Measurements from ENCODE around the gene ABCE1.
A peak's percentile ranks its signal among the peaks of the same experiment; 100 is the strongest.

Gene ABCE1

GRCh38 chr4:145066063-145066501 lies 32.0 kb upstream of the ABCE1 start:
- Histone ChIP-seq H3K9me3 (ENCODE audit: low read depth, low read length) (no peaks in the 10 kb centered on the region), H3K4me3 (peak overlapping the region; percentile 28; the same call in 1 of the 2 replicates), H3K27ac (peak overlapping the region; percentile 38; the same call in 1 of the 2 replicates), H3K36me3 (ENCODE audit: insufficient read depth, low read length) (peaks cover 17% of the 10 kb centered on the region), H3K9ac (ENCODE audit: insufficient read length) (peak overlapping the region; percentile 41)
- TF ChIP-seq EZH2 (IDR thresholded peaks at IDR 0.05) (no peak), FOXP2 (optimal IDR thresholded peaks at IDR 0.05; ENCODE audit: control extremely low read depth, extremely low read length, insufficient read depth) (no peak), POLR2AphosphoS5 (IDR thresholded peaks at IDR 0.05; ENCODE audit: borderline replicate concordance, low read depth, low read length) (no peak)
- DNase-seq (ENCODE audit: low read depth, low spot score), result no peak

- no peak for DNase-seq (ENCODE audit: low read depth, low spot score)
- no peaks in the 10 kb centered on the region for H3K9me3 ChIP-seq (ENCODE audit: low read depth, low read length)
- H3K27ac ChIP-seq, result no peak overlapping the region
- H3K9ac ChIP-seq (ENCODE audit: insufficient read length), result no peak overlapping the region
- peaks cover 6% of the 10 kb centered on the region for H3K36me3 ChIP-seq (ENCODE audit: insufficient read depth, low read length)
- TF ChIP-seq EZH2 (IDR thresholded peaks at IDR 0.05) (no peak), FOXP2 (optimal IDR thresholded peaks at IDR 0.05; ENCODE audit: control extremely low read depth, extremely low read length, insufficient read depth) (no peak), POLR2AphosphoS5 (IDR thresholded peaks at IDR 0.05; ENCODE audit: borderline replicate concordance, low read depth, low read length) (no peak)
- H3K4me3 ChIP-seq, result no peak overlapping the region
Observed at GRCh38 chr4:145069361-145069760, 28.8 kb upstream of the ABCE1 start.

- DNase-seq (ENCODE audit: low read depth, low spot score), result no peak
- Histone ChIP-seq H3K9ac (ENCODE audit: insufficient read length) (no peak overlapping the region), H3K27ac (no peak overlapping the region), H3K4me3 (no peak overlapping the region), H3K36me3 (ENCODE audit: insufficient read depth, low read length) (peaks cover 23% of the 10 kb centered on the region), H3K9me3 (ENCODE audit: low read depth, low read length) (no peaks in the 10 kb centered on the region)
- no peak for TF ChIP-seq POLR2AphosphoS5 (IDR thresholded peaks at IDR 0.05; ENCODE audit: borderline replicate concordance, low read depth, low read length)
- TF ChIP-seq FOXP2 (optimal IDR thresholded peaks at IDR 0.05; ENCODE audit: control extremely low read depth, extremely low read length, insufficient read depth), result no peak
- no peak for TF ChIP-seq EZH2 (IDR thresholded peaks at IDR 0.05)
Observed at GRCh38 chr4:145071560-145071959, 26.6 kb upstream of the ABCE1 start.

DNA sequence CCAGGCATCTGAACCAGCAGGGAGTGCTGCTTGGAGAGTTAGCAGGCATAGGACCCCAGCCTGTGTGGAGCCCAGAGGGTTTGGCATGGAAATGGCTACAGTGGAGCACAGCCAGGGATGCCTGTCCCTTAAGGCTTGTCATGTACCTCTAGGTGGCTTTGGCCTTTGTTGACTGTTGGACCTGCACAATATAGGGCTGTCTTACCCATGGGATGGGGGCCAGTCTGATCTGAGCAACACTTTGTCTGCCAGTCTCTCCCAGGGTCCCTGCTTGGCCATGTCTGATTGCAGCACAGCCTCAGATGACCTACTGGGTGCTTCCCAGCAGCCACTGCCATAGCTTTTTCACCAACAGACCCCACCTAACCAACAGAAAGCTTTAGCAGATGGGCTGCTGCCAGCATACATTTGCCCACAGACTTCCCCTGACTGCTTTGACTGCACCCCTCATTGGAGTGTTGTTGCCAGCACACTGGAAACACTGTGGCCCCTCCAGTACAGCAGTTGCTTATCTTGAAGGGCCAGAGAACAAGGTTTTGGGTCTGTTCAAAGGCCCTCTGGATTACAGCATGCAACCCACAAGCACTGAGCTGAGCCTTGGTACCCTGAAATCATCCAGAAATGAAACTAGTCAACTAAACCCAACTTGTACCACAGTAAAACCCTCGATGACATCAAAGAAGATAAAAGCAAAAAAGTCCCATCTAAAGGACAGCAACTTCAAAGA lies 22.2 kb upstream of the ABCE1 start:
- 0 out of 2 replicates have a peak, but pooled peaks cover 3% of the 10 kb centered on the region for H3K9me3 ChIP-seq (ENCODE audit: low read depth, low read length)
- DNase-seq (ENCODE audit: low read depth, low spot score), result no peak
- no peak overlapping the region for H3K27ac ChIP-seq
- TF ChIP-seq FOXP2 (optimal IDR thresholded peaks at IDR 0.05; ENCODE audit: control extremely low read depth, extremely low read length, insufficient read depth) (no peak), EZH2 (IDR thresholded peaks at IDR 0.05) (no peak), POLR2AphosphoS5 (IDR thresholded peaks at IDR 0.05; ENCODE audit: borderline replicate concordance, low read depth, low read length) (no peak)
- H3K9ac ChIP-seq (ENCODE audit: insufficient read length), result no peak overlapping the region
- H3K36me3 ChIP-seq (ENCODE audit: insufficient read depth, low read length), result peaks cover 51% of the 10 kb centered on the region
- H3K4me3 ChIP-seq, result no peak overlapping the region

DNA sequence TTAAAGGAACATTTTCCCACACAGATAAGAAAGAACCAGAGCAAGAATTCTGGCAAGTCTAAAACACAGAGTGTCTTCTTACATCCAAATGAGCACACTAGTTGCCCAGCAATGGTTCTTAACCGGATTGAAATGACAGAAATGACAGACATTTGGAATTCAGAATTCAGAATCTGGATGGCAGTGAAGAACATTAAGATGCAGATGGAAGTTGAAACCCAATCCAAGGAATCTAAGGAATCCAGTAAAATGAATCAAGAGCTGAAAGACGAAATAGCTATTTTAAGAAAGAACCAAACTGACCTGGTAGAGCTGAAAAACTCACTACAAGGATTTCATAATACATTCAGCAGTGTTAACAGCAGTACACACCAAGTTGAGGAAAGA lies 21.6 kb upstream of the ABCE1 start:
- 0 out of 2 replicates have a peak, but pooled peaks cover 3% of the 10 kb centered on the region for H3K9me3 ChIP-seq (ENCODE audit: low read depth, low read length)
- no peak overlapping the region for H3K9ac ChIP-seq (ENCODE audit: insufficient read length)
- no peak for DNase-seq (ENCODE audit: low read depth, low spot score)
- peaks cover 51% of the 10 kb centered on the region for H3K36me3 ChIP-seq (ENCODE audit: insufficient read depth, low read length)
- no peak overlapping the region for H3K27ac ChIP-seq
- no peak overlapping the region for H3K4me3 ChIP-seq
- TF ChIP-seq POLR2AphosphoS5 (IDR thresholded peaks at IDR 0.05; ENCODE audit: borderline replicate concordance, low read depth, low read length) (no peak), FOXP2 (optimal IDR thresholded peaks at IDR 0.05; ENCODE audit: control extremely low read depth, extremely low read length, insufficient read depth) (no peak), EZH2 (IDR thresholded peaks at IDR 0.05) (no peak)

DNA sequence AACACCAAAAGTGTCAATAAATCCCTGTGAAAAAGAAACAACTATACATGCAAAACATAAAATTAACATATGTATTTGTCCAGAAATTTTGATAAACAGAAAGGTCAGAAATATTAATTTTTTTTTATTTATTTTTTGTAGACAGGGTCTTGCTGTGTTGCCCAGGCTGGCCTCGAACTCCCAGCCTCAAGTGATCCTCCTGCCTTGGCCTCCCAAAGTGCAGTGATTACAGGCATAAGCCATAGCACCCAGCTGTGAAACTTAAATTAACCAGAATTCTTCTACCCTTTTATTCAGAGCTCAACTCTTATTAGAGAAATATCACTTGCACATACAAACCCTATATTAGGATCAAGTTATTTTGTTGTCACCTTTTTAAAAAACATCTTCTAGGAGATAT lies 16.4 kb upstream of the ABCE1 start:
- peaks cover 68% of the 10 kb centered on the region for H3K36me3 ChIP-seq (ENCODE audit: insufficient read depth, low read length)

GRCh38 chr4:145083891-145084605 lies 14.1 kb upstream of the ABCE1 start:
- TF ChIP-seq EZH2 (IDR thresholded peaks at IDR 0.05) (no peak), POLR2AphosphoS5 (IDR thresholded peaks at IDR 0.05; ENCODE audit: borderline replicate concordance, low read depth, low read length) (no peak), FOXP2 (optimal IDR thresholded peaks at IDR 0.05; ENCODE audit: control extremely low read depth, extremely low read length, insufficient read depth) (no peak)
- no peak overlapping the region for H3K9ac ChIP-seq (ENCODE audit: insufficient read length)
- H3K27ac ChIP-seq, result no peak overlapping the region
- H3K4me3 ChIP-seq, result no peak overlapping the region
- H3K9me3 ChIP-seq (ENCODE audit: low read depth, low read length), result no peaks in the 10 kb centered on the region
- DNase-seq (ENCODE audit: low read depth, low spot score), result no peak
- H3K36me3 ChIP-seq (ENCODE audit: insufficient read depth, low read length), result peaks cover 60% of the 10 kb centered on the region

More for the DNA sequence above, 16.4 kb upstream of the ABCE1 start:
- H3K9ac ChIP-seq (ENCODE audit: insufficient read length), result no peak overlapping the region
- TF ChIP-seq POLR2AphosphoS5 (IDR thresholded peaks at IDR 0.05; ENCODE audit: borderline replicate concordance, low read depth, low read length) (no peak), EZH2 (IDR thresholded peaks at IDR 0.05) (no peak), FOXP2 (optimal IDR thresholded peaks at IDR 0.05; ENCODE audit: control extremely low read depth, extremely low read length, insufficient read depth) (no peak)
- no peak for DNase-seq (ENCODE audit: low read depth, low spot score)
- no peak overlapping the region for H3K27ac ChIP-seq
- H3K9me3 ChIP-seq (ENCODE audit: low read depth, low read length), result 0 out of 2 replicates have a peak, but pooled peaks cover 3% of the 10 kb centered on the region
- no peak overlapping the region for H3K4me3 ChIP-seq

- H3K27ac ChIP-seq, result no peak overlapping the region
- H3K9ac ChIP-seq (ENCODE audit: insufficient read length), result no peak overlapping the region
- no peak overlapping the region for H3K4me3 ChIP-seq
- peaks cover 7% of the 10 kb centered on the region for H3K9me3 ChIP-seq (ENCODE audit: low read depth, low read length)
- H3K36me3 ChIP-seq (ENCODE audit: insufficient read depth, low read length), result peaks cover 83% of the 10 kb centered on the region
- no peak for DNase-seq (ENCODE audit: low read depth, low spot score)
- TF ChIP-seq POLR2AphosphoS5 (IDR thresholded peaks at IDR 0.05; ENCODE audit: borderline replicate concordance, low read depth, low read length) (no peak), EZH2 (IDR thresholded peaks at IDR 0.05) (no peak), FOXP2 (optimal IDR thresholded peaks at IDR 0.05; ENCODE audit: control extremely low read depth, extremely low read length, insufficient read depth) (no peak)
Observed at GRCh38 chr4:145090380-145090779, 7.7 kb upstream of the ABCE1 start.
